ENCODE results near the gene THEM5.

DNA sequence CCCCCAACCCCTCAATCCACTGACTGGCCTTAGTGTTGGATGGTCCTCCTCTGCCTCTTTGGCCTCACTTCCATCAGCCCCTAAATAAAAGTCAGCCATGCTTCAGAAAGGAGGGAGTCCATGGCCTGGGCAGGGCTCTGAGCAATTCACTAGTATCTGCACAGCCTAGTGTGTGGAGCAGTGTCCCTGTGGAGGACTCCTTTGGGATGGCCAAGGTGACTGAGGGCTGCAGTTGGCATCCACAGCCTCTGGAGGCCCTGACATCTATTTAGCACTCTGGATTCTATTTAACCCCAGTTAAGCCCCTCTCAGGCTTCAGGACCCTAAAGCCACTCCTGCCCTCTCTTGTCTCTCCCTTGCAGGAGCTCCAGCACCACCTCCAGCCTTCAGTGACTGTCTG is 3.6 kb downstream of the THEM5 start:
- TF ChIP-seq POLR2A (IDR thresholded peaks at IDR 0.05; ENCODE audit: low read depth, low read length) (no peak), POLR2AphosphoS5 (IDR thresholded peaks at IDR 0.05; ENCODE audit: low read depth, low read length) (no peak)

All from GM12892 (cell line).